K562 (cell line): Measurements from ENCODE around the gene RNASEH2A. TPM values are rescaled to one million over a fixed set of nuclear protein-coding genes. Genes with fewer than 3 reads are reported as not detected.
A peak's percentile ranks its signal among the peaks of the same experiment; 100 is the strongest.

ENCODE experiments used
- CEBPG ChIP-seq, 3 experiments: fragments of 200-800 bp in 1 of 3; sonication (Bioruptor generic) in 1 of 3; sonication (generic) in 1 of 3; formaldehyde crosslinking in 1 of 3; IDR thresholded peaks in 2 of 3; conservative IDR thresholded peaks in 1 of 3; 2 replicates each; pipeline versions ENCODE4 v1.6.1 to v1.8.0; 2016 to 2022; ENCODE audit warnings: missing compliant biosample characterization in 2 of 3, missing genetic modification characterization in 2 of 3, mild to moderate bottlenecking in 1 of 3, missing genetic modification reagents in 1 of 3
- EZH2 ChIP-seq: IDR thresholded peaks from 2 replicates; pipeline ENCODE4 v1.6.1; 2012; ENCODE audit warnings: low read depth, mild to moderate bottlenecking, inconsistent platforms, low read length, borderline replicate concordance
- FOXP1 ChIP-seq: sonication (generic); formaldehyde crosslinking; IDR thresholded peaks from 2 replicates; pipeline ENCODE4 v1.8.0; 2022; ENCODE audit warnings: mild to moderate bottlenecking, missing genetic modification reagents
- ILK ChIP-seq: fragments of 450-650 bp; IDR thresholded peaks from 2 replicates; pipeline ENCODE4 v1.6.1; 2016; ENCODE audit warnings: missing genetic modification characterization, low read depth, mild to moderate bottlenecking, missing compliant biosample characterization, moderate library complexity, borderline replicate concordance
- KLF1 ChIP-seq: fragments of 450-650 bp; IDR thresholded peaks from 2 replicates; pipeline ENCODE4 v1.6.1; 2016; ENCODE audit warnings: missing genetic modification characterization, missing compliant biosample characterization
- RBFOX2 ChIP-seq: fragments of 200-400 bp; formaldehyde crosslinking; IDR thresholded peaks from 2 replicates; pipeline ENCODE4 v1.6.1; 2017; ENCODE audit warnings: low read depth, mild to moderate bottlenecking, low read length, moderate library complexity
- USF1 ChIP-seq: sonication (generic); formaldehyde crosslinking; IDR thresholded peaks from 2 replicates; pipeline ENCODE4 v1.9.0; 2022; ENCODE audit warnings: mild to moderate bottlenecking, missing genetic modification reagents
- ZNF140 ChIP-seq: fragments of 250-450 bp; sonication (Bioruptor Pico); IDR thresholded peaks from 2 replicates; pipeline ENCODE4 v1.8.0; 2021; ENCODE audit warnings: moderate library complexity, mild to moderate bottlenecking, inconsistent platforms
- ZNF316 ChIP-seq: fragments of 450-650 bp; IDR thresholded peaks from 2 replicates; pipeline ENCODE4 v1.6.1; 2016
- polyA plus RNA-seq, 8 experiments: library from polyadenylated mRNA; depleted of rRNA in 4 of 8; stranded (reverse) in 5 of 8; unstranded in 3 of 8; fragments of >200 nt; fragmentation: Nextera tagmentation in 2 of 8; fragmentation: Illumina TruSeq in 1 of 8; extraction: Ambion mirVana in 2 of 8; extraction: Trizol in 1 of 8; gene quantifications; 2 replicates each; pipeline versions ENCODE4 v1.2.1 to v1.2.3, GENCODE V29; 2011 to 2014; ENCODE audit warnings: inconsistent platforms in 1 of 8, missing spikeins in 1 of 8
- total RNA-seq, 7 experiments: library from RNA; depleted of rRNA in 6 of 7; stranded (reverse); fragments of >200 nt in 6 of 7; fragmentation: Illumina TruSeq in 2 of 7; extraction: Trizol in 2 of 7; gene quantifications; 2 replicates each; pipeline versions ENCODE4 v1.2.1 to v1.2.3, GENCODE V29; 2011 to 2021; ENCODE audit warnings: low replicate concordance in 1 of 7

RNASEH2A gene
- total and polyA plus RNA-seq, 9 of the 15 experiments (the other 6 are each of a cell fraction or from before 2014, with no cell fraction given), result 22.3 to 78.0 (median 61.7) TPM

DNA sequence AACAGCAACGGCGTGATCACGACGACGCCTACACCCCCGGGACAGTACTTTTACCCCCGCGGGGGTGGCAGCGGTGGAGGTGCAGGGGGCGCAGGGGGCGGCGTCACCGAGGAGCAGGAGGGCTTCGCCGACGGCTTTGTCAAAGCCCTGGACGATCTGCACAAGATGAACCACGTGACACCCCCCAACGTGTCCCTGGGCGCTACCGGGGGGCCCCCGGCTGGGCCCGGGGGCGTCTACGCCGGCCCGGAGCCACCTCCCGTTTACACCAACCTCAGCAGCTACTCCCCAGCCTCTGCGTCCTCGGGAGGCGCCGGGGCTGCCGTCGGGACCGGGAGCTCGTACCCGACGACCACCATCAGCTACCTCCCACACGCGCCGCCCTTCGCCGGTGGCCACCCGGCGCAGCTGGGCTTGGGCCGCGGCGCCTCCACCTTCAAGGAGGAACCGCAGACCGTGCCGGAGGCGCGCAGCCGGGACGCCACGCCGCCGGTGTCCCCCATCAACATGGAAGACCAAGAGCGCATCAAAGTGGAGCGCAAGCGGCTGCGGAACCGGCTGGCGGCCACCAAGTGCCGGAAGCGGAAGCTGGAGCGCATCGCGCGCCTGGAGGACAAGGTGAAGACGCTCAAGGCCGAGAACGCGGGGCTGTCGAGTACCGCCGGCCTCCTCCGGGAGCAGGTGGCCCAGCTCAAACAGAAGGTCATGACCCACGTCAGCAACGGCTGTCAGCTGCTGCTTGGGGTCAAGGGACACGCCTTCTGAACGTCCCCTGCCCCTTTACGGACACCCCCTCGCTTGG lies 14.1 kb upstream of the RNASEH2A start (continued):
- TF ChIP-seq CEBPG (CRISPR knock-in tag; IDR thresholded peaks at IDR 0.05) (no peak), CEBPG (tag; conservative IDR thresholded peaks at IDR 0.05 in 1 of 2, IDR thresholded peaks at IDR 0.05 in 1 of 2) (no peak), FOXP1 (peak; percentile 60; the same call in 1 of the 2 replicates), KLF1 (tag) (no peak), ZNF316 (no peak), USF1 (CRISPR knock-in tag) (peak; percentile 42; the same call in 1 of the 2 replicates), ZNF140 (CRISPR knock-in tag) (no peak), EZH2 (no peak), RBFOX2 (peak; percentile 76), ILK (tag) (no peak)
